ENCODE results near the gene LDB3.

- TF ChIP-seq EP300 (IDR thresholded peaks at IDR 0.05) (no peak), CTCF (IDR thresholded peaks at IDR 0.05) (no peak), POLR2A (IDR thresholded peaks at IDR 0.05) (no peak)
Observed at GRCh38 chr10:86646933-86647332, 21.4 kb upstream of the LDB3 start.
